ENCODE measurements around the gene RNF222.

GRCh38 chr17:8392674-8393469 is 4.8 kb downstream of the RNF222 start:
- TF ChIP-seq CTCF (IDR thresholded peaks at IDR 0.05; ENCODE audit: low read depth, low read length) (no peak), MYC (IDR thresholded peaks at IDR 0.05; ENCODE audit: low read depth, low read length) (no peak), POLR2A (IDR thresholded peaks at IDR 0.05; ENCODE audit: extremely low read depth, insufficient read length) (no peak)

Data from NB4 (cell line).